Breast epithelium (tissue), 4 donors: ENCODE measurements around the gene HNRNPUL2. TPM values are rescaled to one million over a fixed set of nuclear protein-coding genes. Genes with fewer than 3 reads are reported as not detected.
"Not testable (repeated sequence)": the region's sequence is repeated elsewhere in the genome, so short reads cannot be mapped to it uniquely, and the experiment has no call there.

Experiments used
- DNase-seq, 2 donors: peaks; one replicate each; pipeline ENCODE4 v3.0.0-alpha.2; 2019; ENCODE audit warnings: low spot score in 2 of 2
- H3K27ac ChIP-seq, 2 donors: fragments of 200-600 bp; sonication (generic) in 1 of 2; one replicate each; pipeline ENCODE4 v1.5.1; 2016 to 2019; ENCODE audit warnings: mild to moderate bottlenecking in 1 of 2
- H3K27me3 ChIP-seq, 2 donors: fragments of 200-600 bp; sonication (generic) in 1 of 2; one replicate each; pipeline versions ENCODE4 v1.5.1 to v1.6.0; 2017 to 2019; ENCODE audit warnings: control low read depth in 1 of 2, mild to moderate bottlenecking in 1 of 2
- H3K36me3 ChIP-seq: fragments of 200-600 bp; one replicate; pipeline ENCODE4 v1.5.1; 2019
- H3K4me1 ChIP-seq, 2 donors: fragments of 200-600 bp; sonication (generic); one replicate each; pipeline ENCODE4 v1.5.1; 2016 to 2019; ENCODE audit warnings: control low read depth in 1 of 2
- H3K4me3 ChIP-seq, 3 donors: fragments of 200-600 bp; sonication (generic); 1 replicate in 2 of 3; 2 replicates in 1 of 3; pipeline ENCODE4 v1.5.1; 2016 to 2019; ENCODE audit warnings: mild to moderate bottlenecking in 3 of 3, moderate library complexity in 2 of 3
- H3K9me3 ChIP-seq, 2 donors: fragments of 200-600 bp; sonication (generic) in 1 of 2; one replicate each; pipeline ENCODE4 v1.5.1; 2016 to 2019; ENCODE audit warnings: control low read depth in 1 of 2
- POLR2A ChIP-seq: fragments of 450-650 bp; IDR thresholded peaks from one replicate; pipeline ENCODE4 v1.6.1; 2016; ENCODE audit warnings: antibody characterized with exemption, mild to moderate bottlenecking, moderate library complexity
- POLR2AphosphoS5 ChIP-seq, 3 donors: sonication (generic); formaldehyde crosslinking; IDR thresholded peaks; one replicate each; pipeline ENCODE4 v1.6.1; 2017; ENCODE audit warnings: antibody characterized with exemption in 3 of 3
- intact Hi-C: fragments of 100-400 bp; cut with DNase I; formaldehyde crosslinking; loops from one replicate; pipeline ENCODE4 v1.15.1; 2023; ENCODE audit warnings: low total_unique reads
- total RNA-seq, 3 donors: library from RNA; depleted of rRNA; stranded (reverse); fragments of >200 nt; gene quantifications; one replicate each; pipeline ENCODE4 v1.1.0, GENCODE V29; 2016
- TF ChIP-seq, protein P1 (sequence below), 3 donors: fragments of 450-650 bp; IDR thresholded peaks; one replicate each; pipeline ENCODE4 v1.5.1; 2016 to 2017; ENCODE audit warnings: antibody characterized with exemption in 3 of 3, mild to moderate bottlenecking in 3 of 3, moderate library complexity in 3 of 3

The HNRNPUL2 gene
- total RNA-seq, 3 donors from 2014 or later, result 22.3 to 24.5 (median 23.6) TPM

DNA sequence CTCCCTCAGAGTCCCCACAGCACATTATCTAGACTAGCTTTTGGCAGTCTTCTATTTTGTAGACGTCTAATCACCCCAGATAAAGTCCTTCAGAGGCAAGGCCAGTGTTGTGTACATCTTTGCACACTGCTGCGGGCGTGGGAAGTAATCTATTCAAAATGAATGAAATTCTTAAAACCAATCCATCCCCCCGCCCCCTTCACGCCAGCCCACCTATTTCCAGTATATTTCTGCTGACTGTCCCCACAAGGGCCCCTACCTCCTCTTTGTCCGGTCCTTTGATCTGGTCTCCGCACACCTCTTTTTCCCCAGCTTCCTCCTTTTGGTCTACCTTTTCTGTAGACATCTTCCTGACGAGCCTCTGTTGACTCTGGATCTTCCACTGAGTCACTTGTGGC lies 20.4 kb downstream of the HNRNPUL2 start:
- no peaks in the 10 kb centered on the region for H3K27me3 ChIP-seq
- no peak for DNase-seq
- intact Hi-C loops, result no loop called here
- TF ChIP-seq POLR2A, result no peak
- TF ChIP-seq POLR2AphosphoS5 (IDR thresholded peaks at IDR 0.05), result no peak
- TF ChIP-seq, protein P1, sequence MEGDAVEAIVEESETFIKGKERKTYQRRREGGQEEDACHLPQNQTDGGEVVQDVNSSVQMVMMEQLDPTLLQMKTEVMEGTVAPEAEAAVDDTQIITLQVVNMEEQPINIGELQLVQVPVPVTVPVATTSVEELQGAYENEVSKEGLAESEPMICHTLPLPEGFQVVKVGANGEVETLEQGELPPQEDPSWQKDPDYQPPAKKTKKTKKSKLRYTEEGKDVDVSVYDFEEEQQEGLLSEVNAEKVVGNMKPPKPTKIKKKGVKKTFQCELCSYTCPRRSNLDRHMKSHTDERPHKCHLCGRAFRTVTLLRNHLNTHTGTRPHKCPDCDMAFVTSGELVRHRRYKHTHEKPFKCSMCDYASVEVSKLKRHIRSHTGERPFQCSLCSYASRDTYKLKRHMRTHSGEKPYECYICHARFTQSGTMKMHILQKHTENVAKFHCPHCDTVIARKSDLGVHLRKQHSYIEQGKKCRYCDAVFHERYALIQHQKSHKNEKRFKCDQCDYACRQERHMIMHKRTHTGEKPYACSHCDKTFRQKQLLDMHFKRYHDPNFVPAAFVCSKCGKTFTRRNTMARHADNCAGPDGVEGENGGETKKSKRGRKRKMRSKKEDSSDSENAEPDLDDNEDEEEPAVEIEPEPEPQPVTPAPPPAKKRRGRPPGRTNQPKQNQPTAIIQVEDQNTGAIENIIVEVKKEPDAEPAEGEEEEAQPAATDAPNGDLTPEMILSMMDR (IDR thresholded peaks at IDR 0.05), result no peak
- H3K36me3 ChIP-seq, result no peaks in the 10 kb centered on the region
- peak overlapping the region; percentile 83 to 92 for H3K27ac ChIP-seq
- no peaks in the 10 kb centered on the region for H3K9me3 ChIP-seq
- peak overlapping the region; percentile 64 to 87 (median 75) for H3K4me3 ChIP-seq
- peaks cover 3 to 16% of the 10 kb centered on the region in 2 donors for H3K4me1 ChIP-seq

DNA sequence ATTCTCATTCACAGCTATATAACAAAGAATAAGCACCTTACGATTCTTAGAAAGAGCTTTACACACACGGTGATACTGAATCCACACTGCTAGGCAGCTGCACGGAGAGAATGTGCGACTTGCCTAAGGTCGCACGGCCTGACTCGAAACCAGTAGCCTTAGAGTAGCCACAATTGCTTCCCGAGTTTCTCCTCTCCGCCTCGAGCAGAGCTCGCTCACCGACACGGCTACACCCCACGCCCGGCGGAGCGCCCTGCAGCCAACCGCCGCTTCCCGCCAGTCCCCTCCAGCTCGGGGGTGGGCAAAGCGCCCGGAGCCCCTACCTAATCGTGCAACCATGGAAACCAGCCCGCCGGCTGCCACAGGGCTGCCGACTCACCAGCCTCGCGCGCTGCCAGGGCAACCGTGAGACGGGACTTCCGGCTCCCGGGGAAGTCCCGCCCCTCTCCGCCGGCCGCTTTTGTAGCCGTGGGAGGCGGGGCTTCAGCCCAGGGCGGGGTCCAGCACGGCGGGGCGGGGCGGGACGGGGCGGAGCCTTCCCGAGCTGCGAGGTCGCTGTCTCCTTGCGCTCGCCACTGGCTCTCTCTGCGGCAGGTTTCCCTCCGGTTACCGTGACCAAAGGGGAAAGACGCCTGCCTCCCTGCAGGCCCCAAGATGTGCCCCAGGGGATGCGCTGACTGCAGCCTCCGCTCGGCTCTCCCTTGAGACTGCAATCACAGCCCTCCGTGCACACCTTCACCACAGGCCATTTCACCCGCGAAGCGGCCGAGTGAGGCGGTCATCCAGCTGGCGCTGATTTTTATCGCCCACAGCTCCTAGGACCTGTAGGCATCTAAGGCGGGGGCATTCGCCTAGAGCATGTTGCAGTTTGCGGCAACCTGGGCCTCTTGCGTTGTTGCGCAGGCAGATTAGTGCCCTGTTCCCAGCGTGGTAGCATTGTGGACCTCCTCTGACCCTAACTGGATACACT lies 21.1 kb downstream of the HNRNPUL2 start:
- peak; percentile 91 to 94 for DNase-seq
- peak overlapping the region; percentile 83 to 92 for H3K27ac ChIP-seq
- H3K9me3 ChIP-seq, result no peaks in the 10 kb centered on the region
- no peaks in the 10 kb centered on the region for H3K27me3 ChIP-seq
- TF ChIP-seq, protein P1 (IDR thresholded peaks at IDR 0.05), result no peak
- peak; percentile 50 to 64 (median 64) for TF ChIP-seq POLR2AphosphoS5 (IDR thresholded peaks at IDR 0.05)
- peaks cover 3 to 16% of the 10 kb centered on the region in 2 donors for H3K4me1 ChIP-seq
- intact Hi-C loops, result no loop called here
- H3K36me3 ChIP-seq, result no peaks in the 10 kb centered on the region
- H3K4me3 ChIP-seq, result peak overlapping the region; percentile 64 to 87 (median 75)

DNA sequence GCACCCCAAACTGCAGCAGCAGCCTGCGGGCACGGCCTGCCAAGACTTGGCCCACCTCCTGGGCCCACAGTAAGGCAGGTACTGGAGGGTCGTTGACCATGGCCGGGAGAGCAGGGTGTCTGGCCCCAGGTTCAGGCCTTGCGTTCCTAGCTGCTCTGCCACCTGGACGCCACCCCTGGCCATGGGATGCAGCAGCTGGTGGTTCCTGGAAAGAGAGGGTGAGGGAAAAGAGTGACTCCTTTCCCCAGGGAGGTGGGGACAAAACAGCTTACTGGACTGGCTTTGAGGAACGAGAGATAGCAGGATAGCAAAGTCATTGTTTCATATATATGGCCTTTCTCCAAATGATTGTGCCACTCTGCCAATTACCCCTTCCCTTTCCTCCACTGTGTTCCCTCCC lies 21.8 kb downstream of the HNRNPUL2 start:
- no peak for DNase-seq

DNA sequence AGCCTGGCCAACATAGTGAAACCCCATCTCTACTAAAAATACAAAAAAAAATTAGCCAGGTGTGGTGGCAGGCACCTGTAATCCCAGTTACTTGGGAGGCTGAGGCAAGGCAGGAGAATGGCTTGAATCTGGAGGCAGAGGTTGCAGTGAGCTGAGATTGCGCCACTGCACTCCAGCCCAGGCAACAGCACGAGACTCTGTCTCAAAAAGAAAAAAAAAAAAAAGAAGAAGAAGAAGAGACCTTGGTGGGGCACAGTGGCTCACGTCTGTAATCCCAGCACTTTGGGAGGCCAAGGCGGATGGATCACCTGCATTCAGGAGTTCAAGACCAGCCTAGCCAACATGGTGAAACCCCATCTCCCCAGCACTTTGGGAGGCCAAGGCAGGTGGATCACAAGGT lies 23.3 kb downstream of the HNRNPUL2 start:
- H3K27me3 ChIP-seq, intact Hi-C loops, DNase-seq, H3K36me3 ChIP-seq, H3K4me3 ChIP-seq, H3K27ac ChIP-seq, H3K9me3 ChIP-seq: not testable (repeated sequence)
- peaks cover 3 to 16% of the 10 kb centered on the region in 2 donors for H3K4me1 ChIP-seq

More for the DNA sequence above, 21.8 kb downstream of the HNRNPUL2 start:
- intact Hi-C loops, result no loop called here
- Histone ChIP-seq H3K9me3 (no peaks in the 10 kb centered on the region), H3K27ac (peak overlapping the region; percentile 83 to 92), H3K4me3 (peak overlapping the region; percentile 64 to 87 (median 75)), H3K4me1 (peaks cover 3 to 16% of the 10 kb centered on the region in 2 donors), H3K36me3 (no peaks in the 10 kb centered on the region), H3K27me3 (no peaks in the 10 kb centered on the region)
- TF ChIP-seq, protein P1 (IDR thresholded peaks at IDR 0.05), result no peak
- TF ChIP-seq POLR2A, result no peak
- no peak for TF ChIP-seq POLR2AphosphoS5 (IDR thresholded peaks at IDR 0.05)

DNA sequence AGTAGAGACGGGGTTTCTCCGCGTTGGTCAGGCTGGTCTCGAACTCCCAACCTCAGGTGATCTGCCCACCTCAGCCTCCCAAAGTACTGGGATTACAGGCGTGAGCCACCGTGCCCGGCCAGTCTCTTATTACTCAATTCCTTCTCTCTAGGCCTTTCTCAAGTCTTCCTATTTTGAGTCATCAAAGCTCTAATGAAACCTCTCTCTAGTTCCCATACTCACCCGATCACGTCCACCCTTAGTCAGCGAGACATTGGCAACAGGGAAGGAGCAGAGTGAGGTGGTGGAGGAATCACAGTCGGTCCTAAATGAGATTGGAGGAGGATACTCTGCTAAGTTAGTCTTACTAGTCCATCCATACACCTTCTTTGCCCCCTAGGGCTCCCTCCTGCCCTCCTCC lies 25.0 kb downstream of the HNRNPUL2 start:
- Histone ChIP-seq H3K27ac (no peak overlapping the region), H3K36me3 (no peaks in the 10 kb centered on the region), H3K9me3 (no peaks in the 10 kb centered on the region), H3K4me3 (no peak overlapping the region), H3K27me3 (no peaks in the 10 kb centered on the region), H3K4me1 (peaks cover 3 to 9% of the 10 kb centered on the region in 2 donors)
- intact Hi-C loops, result no loop called here
- DNase-seq, result no peak
- no peak for TF ChIP-seq POLR2A
